Mononuclear cell (primary cell): ENCODE results near the gene EPB41L4A. TPM values are rescaled to one million over a fixed set of nuclear protein-coding genes. Genes with fewer than 3 reads are reported as not detected.
"Not testable (repeated sequence)": the region's sequence is repeated elsewhere in the genome, so short reads cannot be mapped to it uniquely, and the experiment has no call there.

ENCODE experiments used
- H3K27me3 ChIP-seq: 2 replicates; pipeline ENCODE4 v1.6.0; 2011; ENCODE audit warnings: low read length, control low read depth; ENCODE audit not compliant: insufficient read depth
- H3K4me1 ChIP-seq: 2 replicates; pipeline ENCODE4 v1.5.1; 2011; ENCODE audit warnings: mild to moderate bottlenecking, low read length, control low read depth; ENCODE audit not compliant: insufficient read depth
- H3K4me3 ChIP-seq: 2 replicates; pipeline ENCODE4 v1.5.1; 2011; ENCODE audit warnings: mild to moderate bottlenecking, low read length, moderate library complexity
- H3K9me3 ChIP-seq: 2 replicates; pipeline ENCODE4 v1.5.1; 2011; ENCODE audit warnings: low read depth, mild to moderate bottlenecking, control low read depth, low read length
- total RNA-seq: library from RNA; depleted of rRNA; stranded (reverse); fragments of >200 nt; gene quantifications from one replicate; pipeline ENCODE4 v1.2.3, GENCODE V29; 2012

Gene EPB41L4A
- total RNA-seq, 1 donor, result 3.4 TPM

GRCh38 chr5:112384523-112384922 is 34.6 kb downstream of the EPB41L4A start:
- no peaks in the 10 kb centered on the region for H3K9me3 ChIP-seq
- H3K4me1 ChIP-seq, result no peaks in the 10 kb centered on the region
- no peak overlapping the region for H3K4me3 ChIP-seq
- no peaks in the 10 kb centered on the region for H3K27me3 ChIP-seq

- Histone ChIP-seq H3K9me3 (no peaks in the 10 kb centered on the region), H3K4me3 (no peak overlapping the region), H3K4me1 (no peaks in the 10 kb centered on the region), H3K27me3 (no peaks in the 10 kb centered on the region)
Measured at GRCh38 chr5:112382886-112383285, 36.2 kb downstream of the EPB41L4A start.

GRCh38 chr5:112381521-112381920 is 37.6 kb downstream of the EPB41L4A start:
- Histone ChIP-seq H3K4me1 (no peaks in the 10 kb centered on the region), H3K27me3 (no peaks in the 10 kb centered on the region), H3K9me3 (no peaks in the 10 kb centered on the region), H3K4me3 (no peak overlapping the region)

- no peaks in the 10 kb centered on the region for H3K9me3 ChIP-seq
- no peaks in the 10 kb centered on the region for H3K27me3 ChIP-seq
- H3K4me3 ChIP-seq, result no peak overlapping the region
- H3K4me1 ChIP-seq, result no peaks in the 10 kb centered on the region
Measured at GRCh38 chr5:112379542-112380325, 39.3 kb downstream of the EPB41L4A start.

GRCh38 chr5:112374818-112375217 is 44.3 kb downstream of the EPB41L4A start:
- Histone ChIP-seq H3K9me3 (no peaks in the 10 kb centered on the region), H3K4me3 (no peak overlapping the region), H3K4me1 (no peaks in the 10 kb centered on the region), H3K27me3 (no peaks in the 10 kb centered on the region)

GRCh38 chr5:112374356-112374755 is 44.7 kb downstream of the EPB41L4A start:
- Histone ChIP-seq H3K4me3 (no peak overlapping the region), H3K9me3 (no peaks in the 10 kb centered on the region), H3K4me1 (no peaks in the 10 kb centered on the region), H3K27me3 (no peaks in the 10 kb centered on the region)

- no peak overlapping the region for H3K4me3 ChIP-seq
- no peaks in the 10 kb centered on the region for H3K4me1 ChIP-seq
- H3K27me3 ChIP-seq, result no peaks in the 10 kb centered on the region
- no peaks in the 10 kb centered on the region for H3K9me3 ChIP-seq
Measured at GRCh38 chr5:112373885-112374284, 45.2 kb downstream of the EPB41L4A start.

GRCh38 chr5:112372543-112372942 is 46.5 kb downstream of the EPB41L4A start:
- no peaks in the 10 kb centered on the region for H3K4me1 ChIP-seq
- H3K4me3 ChIP-seq, result no peak overlapping the region
- H3K9me3 ChIP-seq, result no peaks in the 10 kb centered on the region
- no peaks in the 10 kb centered on the region for H3K27me3 ChIP-seq

- H3K4me1 ChIP-seq, result no peaks in the 10 kb centered on the region
- no peak overlapping the region for H3K4me3 ChIP-seq
- H3K27me3 ChIP-seq, result no peaks in the 10 kb centered on the region
- no peaks in the 10 kb centered on the region for H3K9me3 ChIP-seq
Measured at GRCh38 chr5:112371067-112371466, 48.0 kb downstream of the EPB41L4A start.

- no peaks in the 10 kb centered on the region for H3K27me3 ChIP-seq
- H3K9me3 ChIP-seq, result no peaks in the 10 kb centered on the region
Measured at GRCh38 chr5:112367400-112367799, 51.7 kb downstream of the EPB41L4A start.

GRCh38 chr5:112366987-112367386 is 52.1 kb downstream of the EPB41L4A start:
- H3K4me3 ChIP-seq, result no peak overlapping the region

More at GRCh38 chr5:112367400-112367799, 51.7 kb downstream of the EPB41L4A start:
- Histone ChIP-seq H3K4me1 (no peaks in the 10 kb centered on the region), H3K4me3 (no peak overlapping the region)

GRCh38 chr5:112360740-112361139 is 58.3 kb downstream of the EPB41L4A start:
- not testable (repeated sequence) for H3K4me3 ChIP-seq, H3K27me3 ChIP-seq, H3K9me3 ChIP-seq, H3K4me1 ChIP-seq

More at GRCh38 chr5:112366987-112367386, 52.1 kb downstream of the EPB41L4A start:
- no peaks in the 10 kb centered on the region for H3K4me1 ChIP-seq
- no peaks in the 10 kb centered on the region for H3K9me3 ChIP-seq
- no peaks in the 10 kb centered on the region for H3K27me3 ChIP-seq

- Histone ChIP-seq H3K27me3 (no peaks in the 10 kb centered on the region), H3K4me3 (no peak overlapping the region), H3K9me3 (no peaks in the 10 kb centered on the region), H3K4me1 (no peaks in the 10 kb centered on the region)
Measured at GRCh38 chr5:112356178-112356956, 62.7 kb downstream of the EPB41L4A start.

- H3K4me1 ChIP-seq, result no peaks in the 10 kb centered on the region
- H3K9me3 ChIP-seq, result no peaks in the 10 kb centered on the region
- H3K4me3 ChIP-seq, result no peak overlapping the region
- no peaks in the 10 kb centered on the region for H3K27me3 ChIP-seq
Measured at GRCh38 chr5:112355058-112355685, 63.9 kb downstream of the EPB41L4A start.

GRCh38 chr5:112353678-112354077 is 65.4 kb downstream of the EPB41L4A start:
- H3K9me3 ChIP-seq, result no peaks in the 10 kb centered on the region
- no peak overlapping the region for H3K4me3 ChIP-seq
- no peaks in the 10 kb centered on the region for H3K4me1 ChIP-seq
- H3K27me3 ChIP-seq, result no peaks in the 10 kb centered on the region
